ENCODE data around the gene FOXA2.
"Not testable (repeated sequence)": the region's sequence is repeated elsewhere in the genome, so short reads cannot be mapped to it uniquely, and the experiment has no call there.

FOXA2 gene

DNA sequence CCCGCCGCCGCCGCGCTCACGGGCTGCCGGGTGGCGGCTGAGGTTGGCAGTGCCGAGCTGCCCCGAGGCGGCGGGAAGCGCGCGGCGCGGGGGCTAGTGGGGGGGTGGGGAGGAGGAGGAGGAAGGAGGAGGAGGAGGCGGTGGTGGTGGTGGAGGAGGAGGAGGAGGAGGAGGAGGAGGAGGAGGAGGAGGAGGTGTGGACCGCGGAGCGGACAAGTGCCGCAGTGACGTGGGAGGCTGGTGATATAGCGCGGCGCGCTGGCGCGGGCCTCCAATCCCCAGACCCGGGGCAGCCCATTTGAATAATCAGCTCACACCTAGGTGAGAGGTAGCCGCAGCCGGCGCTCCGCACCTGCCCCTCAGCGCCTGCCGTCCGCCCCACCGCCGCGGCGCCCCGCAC is at the start of gene FOXA2:
TSS of gene FOXA2 (minus strand) at position 51 of the 400 bp plus-strand sequence. CDS start 294 bp downstream, outside the sequence.
- DNase-seq, result no peak

DNA sequence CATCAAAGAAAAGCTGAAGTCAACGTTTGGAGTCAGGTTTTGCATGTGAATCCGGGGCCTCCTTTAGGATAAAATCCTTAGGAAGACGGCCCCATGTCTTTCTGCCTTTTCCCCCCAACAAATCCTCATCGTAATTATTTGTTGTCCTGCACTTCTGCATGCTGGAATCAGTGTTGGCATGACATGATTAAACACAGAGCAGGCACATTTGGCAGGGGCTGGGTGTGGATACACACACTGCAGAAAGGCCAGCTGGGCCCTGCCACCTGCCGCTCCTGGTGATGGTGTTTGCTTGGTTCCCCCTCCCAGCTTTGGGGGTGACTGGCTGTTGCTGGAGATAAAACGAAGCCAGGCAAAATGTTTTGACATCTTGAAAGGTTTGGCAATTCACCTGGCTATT is 46.3 kb upstream of the FOXA2 start:
- DNase-seq, result no peak

DNA sequence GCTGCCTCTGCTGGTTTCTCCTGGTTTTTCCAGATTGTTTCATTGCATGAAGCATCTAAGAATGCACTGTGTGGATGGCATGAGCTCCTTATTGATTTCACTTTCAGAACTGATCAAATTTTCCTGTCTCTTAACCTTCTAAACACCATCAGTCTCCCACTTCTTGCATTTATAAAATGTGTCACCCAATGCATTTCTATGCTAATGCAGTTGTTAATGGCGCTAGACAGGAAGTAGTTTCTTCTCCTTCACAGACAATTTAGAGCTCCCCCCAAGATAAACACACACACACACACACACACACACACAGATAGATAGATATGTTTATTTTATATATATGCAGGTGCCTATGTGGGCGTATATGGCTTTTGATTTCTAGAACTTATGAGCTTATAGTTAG is 45.6 kb upstream of the FOXA2 start:
- no peak for DNase-seq

DNA sequence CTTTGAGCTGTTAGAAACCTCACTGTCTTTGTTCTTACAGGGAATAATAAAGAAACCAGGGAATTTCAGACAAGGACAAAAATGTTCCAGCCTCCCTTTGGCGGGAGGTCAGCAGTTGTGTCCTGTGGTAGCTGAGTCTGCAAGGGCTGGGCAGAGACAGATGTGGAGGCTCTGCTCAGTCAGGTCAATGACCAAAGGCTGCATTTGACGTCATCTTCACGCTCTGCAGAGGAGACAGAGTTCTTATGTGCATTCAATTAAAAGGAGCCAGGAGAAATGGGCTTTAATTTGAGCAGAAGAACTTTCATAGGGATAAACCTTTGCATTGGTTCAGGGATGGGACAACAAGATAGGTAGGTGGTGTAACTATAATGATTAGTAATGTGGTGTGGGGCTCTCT is 45.1 kb upstream of the FOXA2 start:
- DNase-seq, result no peak

DNA sequence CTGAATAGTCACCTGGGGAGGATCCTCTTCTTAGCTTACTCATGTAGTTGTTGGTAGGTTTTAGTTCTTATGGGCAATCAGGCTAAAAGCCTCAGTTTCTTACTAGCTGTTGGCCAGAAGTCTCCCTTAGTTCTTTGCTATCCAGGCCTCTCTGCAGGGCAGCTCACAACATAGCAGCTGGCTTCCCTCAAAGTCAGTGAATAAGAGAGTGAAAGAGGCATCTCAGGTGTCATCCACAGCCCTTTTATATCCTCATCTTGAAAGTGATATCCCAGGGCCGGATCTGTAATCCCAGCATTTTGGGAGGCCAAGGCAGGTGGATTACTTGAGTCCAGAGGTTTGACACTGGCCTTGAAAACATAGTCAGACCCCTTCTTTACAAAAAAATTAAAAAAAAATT is 42.1 kb upstream of the FOXA2 start:
- DNase-seq, result no peak

DNA sequence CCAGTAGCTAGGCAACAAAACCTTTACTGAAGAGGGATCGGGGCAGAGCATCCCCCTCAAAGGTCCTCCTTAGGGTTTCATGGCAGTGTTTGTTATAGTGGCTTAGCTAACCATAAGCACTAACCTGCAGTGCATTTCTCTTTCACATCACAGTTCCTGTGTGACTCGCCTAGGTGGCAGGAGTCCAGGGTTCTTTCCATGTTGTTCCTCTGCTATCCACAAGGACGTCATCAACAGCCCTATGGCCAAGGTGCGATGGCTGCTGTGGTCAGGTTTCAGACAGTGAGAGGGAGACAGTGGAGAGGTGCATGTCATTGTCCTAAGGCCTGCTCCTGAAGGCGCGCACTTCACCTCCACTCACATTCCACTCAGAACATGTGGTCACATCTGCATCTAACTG is 38.8 kb upstream of the FOXA2 start:
- no peak for DNase-seq

DNA sequence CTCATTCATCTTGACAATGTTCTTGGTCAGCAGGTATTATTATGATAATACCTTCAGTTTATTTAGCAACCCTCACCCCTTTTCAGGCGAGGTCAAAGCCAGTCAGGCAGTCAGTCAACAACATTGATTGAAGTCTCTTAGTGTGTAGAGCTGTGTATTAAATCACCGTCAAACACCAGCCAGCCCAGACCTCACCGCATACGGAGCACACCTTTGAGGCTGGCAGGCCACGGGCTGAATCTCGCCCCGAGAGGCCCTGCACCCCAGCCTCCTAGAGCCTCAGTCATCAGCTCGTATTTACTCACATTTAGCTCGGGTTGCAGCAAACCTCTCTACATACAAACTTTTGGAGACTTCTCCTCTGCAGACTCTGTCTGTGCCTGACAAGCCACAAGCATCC is 36.0 kb upstream of the FOXA2 start:
- no peak for DNase-seq

DNA sequence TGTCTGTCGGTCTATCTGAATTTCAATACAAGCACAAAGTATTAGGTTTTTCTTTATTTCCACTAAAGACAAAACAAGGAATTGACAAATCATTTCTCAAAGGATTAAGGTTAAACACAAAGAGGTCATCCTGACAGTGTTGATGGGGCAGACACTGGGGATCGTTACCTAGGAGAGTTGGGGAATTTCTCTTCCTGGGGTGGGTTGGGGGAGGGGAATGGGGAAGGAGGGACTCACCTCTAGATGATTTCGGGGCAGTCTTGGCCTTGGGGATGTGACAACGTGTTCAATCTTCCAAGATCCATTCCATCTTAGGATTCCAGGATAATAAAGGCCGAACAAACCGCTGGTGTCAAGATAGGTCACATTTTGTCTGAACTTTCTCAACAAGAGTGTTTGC is 35.4 kb upstream of the FOXA2 start:
- no peak for DNase-seq

DNA sequence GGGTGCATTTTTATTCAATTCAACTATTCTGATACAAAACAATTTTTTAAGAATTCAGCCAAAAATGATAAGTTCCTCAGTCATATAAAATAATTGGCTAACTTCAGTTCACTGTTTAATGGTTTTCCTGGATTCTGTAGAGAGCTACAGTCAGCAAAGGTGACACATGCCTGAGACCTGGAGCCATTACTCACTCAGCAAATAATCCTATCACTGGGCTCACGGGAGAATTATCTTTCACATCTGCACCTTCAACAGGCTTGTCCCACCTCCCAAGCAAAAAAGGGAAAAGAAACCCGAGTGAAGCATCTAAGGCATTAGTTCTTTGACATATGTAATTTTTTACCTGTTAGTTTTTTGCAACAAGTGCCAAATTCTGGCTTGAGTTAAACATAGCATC is 34.9 kb upstream of the FOXA2 start:
- DNase-seq, result no peak

DNA sequence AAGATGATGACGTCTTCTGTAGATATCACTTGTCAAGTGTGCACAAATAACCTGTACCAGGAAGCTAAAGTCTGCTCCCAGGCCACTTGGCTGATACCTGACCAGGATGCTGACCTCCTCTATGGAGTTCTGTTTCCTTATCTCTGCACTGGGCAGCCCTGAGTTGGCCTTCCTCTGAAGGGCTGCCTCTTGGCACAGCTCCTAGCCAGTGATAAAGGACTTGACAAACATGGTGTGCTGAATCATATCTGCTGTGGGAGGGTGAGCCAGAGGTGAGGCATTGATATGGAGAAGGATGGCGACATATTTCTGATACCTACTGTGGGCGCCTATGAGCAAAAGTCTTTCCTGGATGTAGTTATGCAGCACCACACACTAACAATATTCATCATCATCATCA is 32.8 kb upstream of the FOXA2 start:
- DNase-seq, result no peak

DNA sequence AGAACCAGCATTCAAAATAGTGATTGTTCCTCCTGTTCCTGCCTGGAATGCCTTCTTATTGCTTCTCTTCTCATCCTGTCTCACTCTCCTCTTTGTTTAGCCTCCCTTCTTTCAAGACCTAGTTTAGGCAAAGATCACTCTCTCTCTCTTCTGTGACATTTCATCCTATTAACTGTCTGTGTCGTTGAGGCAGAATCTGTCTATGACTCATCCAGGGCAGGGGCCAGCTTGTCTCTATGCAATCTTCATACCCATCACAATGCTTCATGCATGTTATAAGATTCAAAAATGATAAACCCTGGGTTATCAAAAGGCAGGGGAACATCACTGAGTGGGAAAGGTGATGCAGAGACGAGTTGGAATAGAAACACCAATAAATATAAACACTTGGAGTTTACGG is 32.2 kb upstream of the FOXA2 start:
- DNase-seq, result no peak

DNA sequence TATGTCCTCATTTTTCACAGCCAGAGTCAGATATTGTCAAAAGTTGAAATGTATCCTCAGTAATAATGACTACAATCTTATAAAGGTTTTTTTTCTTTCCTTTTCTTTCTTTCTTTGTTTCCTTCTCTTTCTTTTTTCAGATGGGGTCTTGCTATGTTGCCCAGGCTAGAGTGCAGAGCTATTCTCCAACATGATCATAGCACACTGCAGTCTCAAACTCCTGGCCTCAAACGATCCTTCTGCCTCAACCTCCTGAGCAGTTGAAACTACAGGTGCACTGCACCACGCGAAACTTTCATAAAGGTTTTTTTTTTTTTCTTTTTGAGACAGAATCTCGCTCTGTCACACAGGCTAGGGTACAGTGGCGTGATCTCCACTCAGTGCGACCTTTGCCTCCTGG is 31.1 kb upstream of the FOXA2 start:
- DNase-seq, result no peak

DNA sequence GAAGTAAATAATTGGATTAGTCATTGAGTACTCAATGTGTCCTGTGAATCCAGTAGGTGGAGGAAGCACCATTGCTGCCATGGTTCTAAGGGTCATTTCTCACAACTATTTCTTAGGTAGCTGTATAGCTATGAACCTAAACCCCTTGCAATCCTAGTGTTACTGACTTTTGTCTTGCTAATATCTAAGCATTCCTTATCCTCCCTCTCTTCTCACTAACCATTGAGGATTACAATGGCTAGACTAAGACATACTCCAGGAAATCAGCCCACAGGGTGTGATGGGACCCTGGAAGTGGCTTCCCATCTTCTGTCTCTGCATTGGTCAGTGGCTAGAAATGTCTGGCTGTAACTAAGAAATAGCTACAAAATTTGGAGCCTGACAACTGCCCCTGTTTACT is 27.3 kb upstream of the FOXA2 start:
- DNase-seq, result no peak

DNA sequence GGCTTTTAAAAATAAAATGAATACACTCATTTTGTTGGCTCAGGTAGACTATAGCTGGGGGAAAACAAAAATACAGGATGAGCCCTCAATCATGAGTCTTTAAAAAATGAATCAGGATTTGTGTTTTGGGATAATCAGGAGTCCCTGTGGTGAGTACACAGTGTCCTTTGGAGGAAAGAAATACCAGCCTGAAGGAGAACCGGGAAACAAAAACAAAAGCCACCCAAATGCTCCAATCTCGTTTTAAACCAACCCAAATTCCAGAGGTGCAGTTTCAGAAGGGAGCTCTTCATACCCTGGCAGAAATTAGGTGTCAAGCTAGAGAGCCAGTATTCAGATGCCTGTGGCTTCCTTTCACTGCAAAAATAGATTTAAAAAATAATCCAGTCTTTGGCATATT is 23.3 kb upstream of the FOXA2 start:
- no peak for DNase-seq

DNA sequence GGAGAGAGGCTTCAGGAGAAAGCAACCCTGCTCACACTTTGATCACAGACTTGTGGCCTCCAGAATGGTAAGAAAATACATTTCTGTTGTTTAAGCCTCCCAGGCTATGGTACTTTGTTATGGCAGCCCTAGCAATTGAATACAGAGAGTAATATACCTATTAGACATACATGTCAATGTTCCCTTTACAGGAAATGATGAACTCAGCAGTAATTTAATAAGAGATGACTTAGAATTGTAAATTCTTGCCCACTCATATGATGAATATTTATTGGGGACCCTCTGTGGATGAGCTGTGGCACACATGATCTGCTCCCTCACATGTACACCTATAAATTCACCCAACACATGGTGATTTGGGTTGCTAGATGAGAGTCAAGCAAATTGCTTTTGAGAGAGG is 20.4 kb upstream of the FOXA2 start:
- no peak for DNase-seq

DNA sequence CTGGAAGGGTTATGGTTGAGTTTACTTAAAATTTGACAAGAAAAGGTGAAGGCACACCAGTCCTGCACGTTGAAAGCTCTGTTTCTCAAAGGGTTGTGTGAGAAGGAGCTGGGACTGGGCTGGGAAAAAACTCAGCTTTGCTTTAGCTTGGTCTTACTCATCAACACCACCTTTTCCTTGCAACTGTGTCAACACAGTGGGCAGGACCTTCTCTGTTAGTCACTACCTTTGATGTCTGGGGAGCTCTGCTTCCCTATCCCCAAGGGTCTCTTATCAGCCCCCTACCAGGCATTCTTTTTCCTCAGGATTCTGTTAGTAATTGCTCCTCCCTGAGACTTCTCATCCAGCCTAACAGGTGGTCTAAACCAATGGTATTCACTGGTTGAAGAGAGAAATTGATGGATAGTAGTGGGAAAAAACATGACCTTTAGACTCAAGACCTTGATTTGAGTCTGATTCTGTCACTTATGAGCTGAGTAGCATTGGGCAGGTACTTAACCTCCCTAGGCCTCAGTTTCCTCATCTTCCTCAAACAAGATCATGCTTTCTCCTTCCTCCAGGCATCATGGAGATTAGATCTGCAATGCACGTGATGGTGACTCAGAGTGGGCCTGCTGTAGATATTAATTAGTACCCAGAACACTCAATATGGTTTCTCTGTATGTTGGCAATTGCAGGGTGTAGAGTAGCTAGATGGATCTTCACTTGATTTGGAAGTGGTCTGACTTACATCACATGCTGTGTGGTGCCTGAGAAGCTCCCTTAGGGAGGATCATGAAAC is 17.2 kb upstream of the FOXA2 start:
- DNase-seq, result no peak

DNA sequence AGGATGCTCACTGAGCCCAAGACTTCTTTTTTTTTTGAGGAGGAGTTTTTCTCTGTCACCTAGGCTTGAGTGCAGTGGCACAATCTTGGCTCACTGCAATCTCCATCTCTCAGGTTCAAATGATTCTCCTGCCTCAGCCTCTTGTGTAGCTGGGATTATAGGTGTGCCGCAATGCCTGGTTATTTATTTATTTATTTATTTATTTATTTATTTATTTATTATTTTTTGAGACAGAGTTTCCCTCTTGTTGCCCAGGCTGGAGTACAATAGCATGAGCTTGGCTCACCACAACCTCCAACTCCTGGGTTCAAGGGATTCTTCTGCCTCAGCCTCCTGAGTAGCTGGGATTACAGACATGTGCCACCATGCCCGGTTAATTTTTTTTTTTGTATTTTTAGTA is 14.9 kb upstream of the FOXA2 start:
- DNase-seq, result not testable (repeated sequence)

DNA sequence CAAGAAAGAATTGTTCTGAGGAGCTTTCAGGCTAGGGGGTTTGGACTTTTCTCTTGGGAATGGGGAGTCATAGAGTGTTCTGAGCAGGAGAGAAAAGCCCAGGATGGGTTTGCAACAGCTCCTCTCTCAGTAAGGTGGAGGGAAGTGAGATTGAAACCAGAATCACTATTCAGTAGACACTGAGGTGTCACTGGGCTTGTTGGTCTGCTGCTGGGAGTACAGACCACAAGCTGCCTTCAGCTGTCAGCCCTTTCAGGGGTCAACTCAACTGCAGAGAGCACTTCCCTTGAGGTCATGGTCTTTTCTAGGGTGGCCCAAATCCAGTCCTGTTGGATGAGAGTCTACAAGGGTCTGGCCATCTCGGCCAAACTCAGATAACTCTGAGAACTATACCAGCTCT is 12.9 kb upstream of the FOXA2 start:
- DNase-seq, result no peak

DNA sequence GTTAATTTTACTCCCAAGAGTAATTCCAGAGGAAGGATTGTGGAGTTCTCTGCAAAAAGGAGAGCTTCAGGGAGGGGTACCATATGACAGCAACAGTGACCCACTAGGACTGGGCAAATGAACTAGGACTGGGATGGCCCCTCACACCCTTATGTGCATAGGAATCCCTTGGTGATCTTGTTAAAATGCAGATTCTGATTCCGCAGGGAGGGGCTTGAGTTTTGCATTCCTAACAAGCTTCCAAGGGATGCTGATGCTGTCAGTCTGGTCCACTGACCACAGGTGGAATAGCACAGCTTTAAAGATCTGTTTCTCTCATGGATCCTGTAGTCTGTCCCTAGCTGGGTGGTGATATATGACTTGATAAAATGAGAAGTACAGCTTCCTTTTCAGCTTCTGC is 6.3 kb upstream of the FOXA2 start:
- no peak for DNase-seq

DNA sequence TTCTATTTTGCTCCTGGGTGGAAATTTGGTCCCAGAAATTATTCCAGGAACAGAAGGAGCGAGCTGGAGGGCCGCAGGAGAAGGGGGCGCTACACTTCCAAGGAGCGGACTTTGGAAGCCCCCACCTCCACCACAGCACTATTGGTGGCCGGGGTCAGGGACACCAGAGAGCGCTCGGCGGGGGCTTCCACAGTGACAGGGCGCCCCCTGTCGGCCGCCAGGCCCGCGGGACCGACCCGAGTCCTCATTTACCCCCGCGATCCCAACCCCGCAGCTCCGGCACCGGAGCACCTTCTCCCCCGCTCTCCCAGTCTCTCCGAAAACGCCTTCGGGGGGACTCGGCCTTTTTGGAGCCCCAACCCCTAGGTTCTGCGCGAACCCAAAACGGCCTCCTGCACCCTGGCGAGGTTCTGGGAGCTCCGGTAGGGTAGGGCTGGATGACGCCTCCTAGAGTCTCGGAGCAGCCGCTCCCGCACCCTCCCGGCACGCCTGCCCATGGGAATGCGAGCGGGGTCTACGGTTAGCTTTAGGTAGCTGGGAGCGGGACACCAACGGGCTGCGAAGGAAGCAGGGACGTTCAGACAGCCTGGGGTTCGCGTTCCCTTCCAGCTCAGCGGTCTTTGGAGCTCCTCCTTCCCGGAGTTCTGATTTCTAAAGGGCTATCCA is 2.4 kb upstream of the FOXA2 start:
- no peak for DNase-seq

DNA sequence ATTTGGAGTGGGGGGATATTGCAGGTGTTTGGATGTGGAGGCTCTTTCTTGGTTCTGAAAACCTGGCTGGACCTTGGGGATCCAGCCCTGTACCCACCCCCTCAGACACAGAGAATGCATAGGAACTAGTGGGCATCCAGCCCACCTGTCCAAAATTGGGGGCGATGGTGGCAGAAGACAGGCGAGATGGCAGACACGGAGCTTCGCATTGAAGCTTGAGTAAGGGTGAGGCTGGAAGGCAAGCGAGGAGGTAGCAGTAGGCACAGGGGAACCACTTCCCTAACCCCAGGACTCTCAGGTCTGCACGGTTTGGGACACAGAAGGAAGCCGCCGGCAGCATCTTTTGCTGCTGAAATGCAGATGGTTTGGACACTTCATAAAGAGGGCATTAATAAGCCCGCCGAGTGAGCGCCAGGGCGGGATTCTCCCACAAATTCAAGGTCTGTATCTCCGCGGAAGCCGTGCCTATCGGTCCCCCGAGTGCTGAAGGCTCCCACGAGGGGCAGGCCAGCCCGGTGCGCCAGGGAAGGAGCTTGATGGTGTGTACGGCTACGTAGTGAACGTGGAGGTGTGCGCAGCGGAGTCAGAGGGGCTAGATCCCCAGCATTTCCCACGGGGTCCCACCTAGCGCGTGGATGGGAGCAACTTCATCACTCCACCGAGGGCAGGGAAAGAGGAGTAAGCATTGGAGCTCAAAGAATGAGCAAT is 1.6 kb upstream of the FOXA2 start:
- no peak for DNase-seq

DNA sequence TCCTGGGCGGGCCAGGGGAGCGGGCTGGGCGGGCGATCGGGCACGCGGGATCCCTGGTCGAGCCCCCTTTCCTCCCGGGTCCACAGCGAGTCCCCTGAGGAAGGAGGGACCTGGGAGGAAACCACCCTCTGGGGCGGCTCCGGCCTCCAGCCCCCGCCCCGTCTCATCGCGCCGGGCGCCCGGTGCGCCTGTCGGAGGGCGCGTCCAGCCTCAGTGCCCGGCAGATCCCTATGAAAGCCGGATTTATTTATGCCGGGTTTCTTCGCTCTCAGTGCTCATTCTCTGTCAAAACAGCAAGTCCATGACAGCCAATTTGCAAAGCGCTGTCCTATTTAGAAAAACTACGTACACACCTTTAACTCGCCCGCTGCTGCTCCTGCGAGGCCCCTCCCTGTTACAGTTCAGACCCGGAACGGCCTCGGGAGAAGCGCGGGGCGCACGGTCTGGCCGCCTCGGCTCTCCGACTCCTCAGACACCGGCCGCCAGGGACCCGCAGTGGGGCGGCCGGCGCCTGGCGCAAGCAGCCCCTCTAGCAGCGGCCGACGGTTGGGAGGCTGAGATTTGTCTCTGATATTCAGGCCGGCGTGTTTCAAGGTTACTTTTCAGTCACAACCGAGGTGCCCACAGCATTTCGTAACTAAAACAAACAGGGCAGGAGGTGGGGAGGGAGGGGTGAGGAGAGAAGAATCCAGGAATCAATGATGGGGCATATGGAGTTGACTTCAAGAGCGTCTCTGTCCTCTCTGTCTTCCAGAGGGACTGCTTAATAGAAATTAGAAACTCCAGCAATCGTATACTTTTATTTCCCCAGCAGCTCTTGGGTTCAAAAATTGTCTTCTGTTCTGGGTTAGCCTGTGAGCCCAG is 782 bp upstream of the FOXA2 start:
- no peak for DNase-seq

Data from midbrain (tissue), 1 donor.